HCT116 (cell line): Measurements from ENCODE around the gene EIF2A.

Experiments
- CBX3 ChIP-seq: IDR thresholded peaks from 2 replicates; pipeline ENCODE4 v1.6.1; 2012; ENCODE audit warnings: low read depth
- CTCF ChIP-seq, 3 experiments: fragments of 200-600 bp in 1 of 3; sonication (generic) in 1 of 3; IDR thresholded peaks in 2 of 3; conservative IDR thresholded peaks in 1 of 3; 2 replicates each; pipeline ENCODE4 v1.5.1; 2012 to 2017; ENCODE audit warnings: low read depth in 2 of 3, low read length in 2 of 3, antibody characterized with exemption in 1 of 3, borderline replicate concordance in 1 of 3, control low read depth in 1 of 3, mild to moderate bottlenecking in 1 of 3, mixed read lengths in 1 of 3, mixed run types in 1 of 3, moderate library complexity in 1 of 3; ENCODE audit not compliant: insufficient read depth in 1 of 3
- EZH2 ChIP-seq: fragments of 200-600 bp; sonication (generic); IDR thresholded peaks from 2 replicates; pipeline ENCODE4 v1.6.1; 2017; ENCODE audit warnings: antibody characterized with exemption, mixed run types
- EZH2phosphoT487 ChIP-seq: fragments of 200-600 bp; IDR thresholded peaks from 2 replicates; pipeline ENCODE4 v1.6.1; 2018; ENCODE audit warnings: antibody characterized with exemption, borderline replicate concordance
- MAX ChIP-seq: IDR thresholded peaks from 2 replicates; pipeline ENCODE4 v1.6.1; 2012
- POLR2A ChIP-seq: IDR thresholded peaks from 2 replicates; pipeline ENCODE4 v1.7.0; 2011; ENCODE audit warnings: borderline replicate concordance; ENCODE audit not compliant: insufficient read depth, insufficient read length; ENCODE audit errors: extremely low read depth
- SP1 ChIP-seq: IDR thresholded peaks from 2 replicates; pipeline ENCODE4 v1.6.1; 2012; ENCODE audit warnings: low read depth
- SRF ChIP-seq: IDR thresholded peaks from 2 replicates; pipeline ENCODE4 v1.6.1; 2012; ENCODE audit warnings: low read depth
- YY1 ChIP-seq: IDR thresholded peaks from 2 replicates; pipeline ENCODE4 v1.6.1; 2011; ENCODE audit warnings: low read length, low read depth, moderate library complexity, mild to moderate bottlenecking; ENCODE audit not compliant: insufficient replicate concordance; ENCODE audit errors: extremely low read depth
- ZFX ChIP-seq: fragments of 450-650 bp; IDR thresholded peaks from 2 replicates; pipeline ENCODE4 v1.6.1; 2017
- ZNF274 ChIP-seq: fragments of 200-500 bp; sonication (Bioruptor generic); IDR thresholded peaks from 2 replicates; pipeline ENCODE4 v1.6.1; 2014; ENCODE audit warnings: mild to moderate bottlenecking, low read depth, low read length, inconsistent platforms

- TF ChIP-seq CTCF (IDR thresholded peaks at IDR 0.05 in 2 of 3, conservative IDR thresholded peaks at IDR 0.05 in 1 of 3; ENCODE audit: borderline replicate concordance in 1 of 3, insufficient read depth in 1 of 3, low read depth in 2 of 3, low read length in 2 of 3): no peak
- no peak for TF ChIP-seq SRF
- TF ChIP-seq YY1: no peak
- no peak for TF ChIP-seq ZFX
- no peak for TF ChIP-seq ZNF274
- TF ChIP-seq SP1: no peak
- TF ChIP-seq MAX: no peak
- no peak for TF ChIP-seq EZH2
- no peak for TF ChIP-seq EZH2phosphoT487
- no peak for TF ChIP-seq CBX3
- no peak for TF ChIP-seq POLR2A
These were observed 38.2 kb upstream of the EIF2A start for GRCh38 chr3:150508401-150508800.
